TTC549 (cell line): ENCODE data around the gene ZNF559.
"Not testable (repeated sequence)": the region's sequence is repeated elsewhere in the genome, so short reads cannot be mapped to it uniquely, and the experiment has no call there.

Source experiments
- FAIRE-seq: peaks from 2 replicates; lab custom pipeline; 2012; peaks lifted over from hg19 to GRCh38; lab: Jason Lieb, UNC

The ZNF559 gene

GRCh38 chr19:9323919-9324583, at the start of gene ZNF559:
Gene ZNF559, plus strand, starts transcription at chr19:9324179. Its CDS starts 14,371 bp downstream, at chr19:9338550.
- peak; percentile 85 for FAIRE-seq

- FAIRE-seq, result not testable (repeated sequence)
Observed at GRCh38 chr19:9283485-9283884, 40.5 kb upstream of the ZNF559 start.

- no peak for FAIRE-seq
Observed at GRCh38 chr19:9289231-9289884, 34.6 kb upstream of the ZNF559 start.

- no peak for FAIRE-seq
Observed at GRCh38 chr19:9295411-9295849, 28.5 kb upstream of the ZNF559 start.

- FAIRE-seq, result no peak
Observed at GRCh38 chr19:9296336-9296735, 27.6 kb upstream of the ZNF559 start.

GRCh38 chr19:9306443-9306842, 17.5 kb upstream of the ZNF559 start:
- no peak for FAIRE-seq

GRCh38 chr19:9308091-9308770, 15.7 kb upstream of the ZNF559 start:
- FAIRE-seq, result no peak

GRCh38 chr19:9309139-9309973, 14.6 kb upstream of the ZNF559 start, which contains the start of gene ZNF699:
Gene ZNF699, minus strand, starts transcription at chr19:9309838. Its CDS starts 4,719 bp downstream, at chr19:9305119.
- FAIRE-seq, result no peak

GRCh38 chr19:9309974-9310446, 14.0 kb upstream of the ZNF559 start:
- FAIRE-seq, result no peak

GRCh38 chr19:9313756-9314155, 10.2 kb upstream of the ZNF559 start:
- no peak for FAIRE-seq

GRCh38 chr19:9321338-9321737, 2.6 kb upstream of the ZNF559 start:
- FAIRE-seq, result no peak

- FAIRE-seq, result not testable (repeated sequence)
Observed at GRCh38 chr19:9321756-9322155, 2.2 kb upstream of the ZNF559 start.

GRCh38 chr19:9322201-9322600, 1.8 kb upstream of the ZNF559 start:
- not testable (repeated sequence) for FAIRE-seq

- FAIRE-seq, result no peak
Observed at GRCh38 chr19:9323557-9323918, 441 bp upstream of the ZNF559 start.

- FAIRE-seq, result no peak
Observed at GRCh38 chr19:9324584-9324962, 594 bp downstream of the ZNF559 start.

GRCh38 chr19:9329999-9330398, 6.0 kb downstream of the ZNF559 start:
- FAIRE-seq, result no peak

- no peak for FAIRE-seq
Observed at GRCh38 chr19:9342610-9343304, 18.8 kb downstream of the ZNF559 start.

- FAIRE-seq, result no peak
Observed at GRCh38 chr19:9345005-9345404, 21.0 kb downstream of the ZNF559 start.

- no peak for FAIRE-seq
Observed at GRCh38 chr19:9348253-9348652, 24.3 kb downstream of the ZNF559 start.

- FAIRE-seq, result no peak
Observed at GRCh38 chr19:9348671-9349070, 24.7 kb downstream of the ZNF559 start.

GRCh38 chr19:9352505-9352904, 28.5 kb downstream of the ZNF559 start:
- no peak for FAIRE-seq

GRCh38 chr19:9353011-9353410, 29.0 kb downstream of the ZNF559 start:
- FAIRE-seq, result no peak
